PC-9 (cell line): ENCODE results near the gene MAML3. TPM values are rescaled to one million over a fixed set of nuclear protein-coding genes. Genes with fewer than 3 reads are reported as not detected.

Experiments
- BruUV-seq: library from RNA; stranded (reverse); fragments of 400-500 nt; replicated peaks from 2 replicates; lab custom pipeline; 2021; lab: Mats Ljungman, UMichigan
- CTCF ChIA-PET: fragments of 300-600 bp; sonication (Branson Sonifier 250); formaldehyde crosslinking; loops from one replicate; lab custom pipeline; 2022; ENCODE audit warnings: antibody characterized with exemption; lab: Charles Lee
- POLR2A ChIA-PET: fragments of 300-600 bp; sonication (Branson Sonifier 250); formaldehyde crosslinking; loops from one replicate; lab custom pipeline; 2022; ENCODE audit warnings: antibody characterized with exemption; ENCODE audit not compliant: unreplicated experiment; lab: Charles Lee
- DNase-seq, 2 experiments: peaks; one replicate each; pipeline versions ENCODE4 v3.0.0 to v3.0.0-alpha.2; 2015 to 2022; ENCODE audit warnings: mixed read lengths in 1 of 2
- H2AFZ ChIP-seq: fragments of 200-600 bp; sonication (generic); 2 replicates; pipeline ENCODE4 v1.8.1; 2017; ENCODE audit warnings: antibody characterized with exemption
- H3F3A ChIP-seq: fragments of 200-600 bp; sonication (generic); 2 replicates; pipeline ENCODE4 v1.8.1; 2017; ENCODE audit warnings: antibody characterized with exemption, mild to moderate bottlenecking, low read depth; ENCODE audit not compliant: insufficient read depth
- H3K27ac ChIP-seq: fragments of 200-600 bp; sonication (generic); 2 replicates; pipeline ENCODE4 v1.6.1; 2016; ENCODE audit warnings: mixed run types
- H3K27me3 ChIP-seq: fragments of 200-600 bp; sonication (generic); 2 replicates; pipeline ENCODE4 v1.6.1; 2016; ENCODE audit warnings: low read depth, mixed run types; ENCODE audit not compliant: insufficient read depth
- H3K36me3 ChIP-seq: fragments of 200-600 bp; sonication (generic); 2 replicates; pipeline ENCODE4 v1.6.1; 2016; ENCODE audit warnings: low read depth, mixed run types
- H3K4me1 ChIP-seq: fragments of 200-600 bp; sonication (generic); replicated peaks from 2 replicates; pipeline ENCODE4 v1.6.1; 2016; ENCODE audit warnings: mixed run types; ENCODE audit not compliant: insufficient read depth
- H3K4me2 ChIP-seq: fragments of 200-600 bp; sonication (generic); 2 replicates; pipeline ENCODE4 v1.6.1; 2017; ENCODE audit warnings: mixed run types
- H3K4me3 ChIP-seq: fragments of 200-600 bp; sonication (generic); 2 replicates; pipeline ENCODE4 v1.6.1; 2016; ENCODE audit warnings: mixed run types
- H3K79me2 ChIP-seq: fragments of 200-600 bp; sonication (generic); 2 replicates; pipeline ENCODE4 v1.6.1; 2017; ENCODE audit warnings: low read depth, mixed run types
- H3K9me2 ChIP-seq: fragments of 200-600 bp; sonication (generic); 2 replicates; pipeline ENCODE4 v1.8.1; 2017; ENCODE audit warnings: mild to moderate bottlenecking; ENCODE audit not compliant: insufficient read depth
- H3K9me3 ChIP-seq: fragments of 200-600 bp; sonication (generic); 2 replicates; pipeline ENCODE4 v1.8.1; 2016; ENCODE audit warnings: low read depth; ENCODE audit not compliant: insufficient read depth
- H4K20me1 ChIP-seq: fragments of 200-600 bp; sonication (generic); 2 replicates; pipeline ENCODE4 v1.8.1; 2017; ENCODE audit not compliant: insufficient read depth
- EZH2 ChIP-seq: fragments of 200-600 bp; sonication (generic); IDR thresholded peaks from 2 replicates; pipeline ENCODE4 v1.8.0; 2017; ENCODE audit warnings: antibody characterized with exemption, low read depth
- intact Hi-C: fragments of 100-400 bp; cut with micrococcal nuclease; formaldehyde crosslinking; loops from one replicate; pipeline ENCODE4 v1.10.0; 2022; ENCODE audit not compliant: unreplicated experiment
- total RNA-seq: library from RNA; stranded (reverse); gene quantifications from 2 replicates; pipeline ENCODE4 v1.2.3, GENCODE V29; 2021
- TF ChIP-seq, protein P1 (sequence below): fragments of 200-600 bp; sonication (generic); conservative IDR thresholded peaks from 2 replicates; pipeline ENCODE4 v1.6.1; 2017; ENCODE audit warnings: mixed run types, antibody characterized with exemption, mild to moderate bottlenecking, moderate library complexity

MAML3 gene
- total RNA-seq, 1 experiment from 2014 or later = 15.2 TPM

DNA sequence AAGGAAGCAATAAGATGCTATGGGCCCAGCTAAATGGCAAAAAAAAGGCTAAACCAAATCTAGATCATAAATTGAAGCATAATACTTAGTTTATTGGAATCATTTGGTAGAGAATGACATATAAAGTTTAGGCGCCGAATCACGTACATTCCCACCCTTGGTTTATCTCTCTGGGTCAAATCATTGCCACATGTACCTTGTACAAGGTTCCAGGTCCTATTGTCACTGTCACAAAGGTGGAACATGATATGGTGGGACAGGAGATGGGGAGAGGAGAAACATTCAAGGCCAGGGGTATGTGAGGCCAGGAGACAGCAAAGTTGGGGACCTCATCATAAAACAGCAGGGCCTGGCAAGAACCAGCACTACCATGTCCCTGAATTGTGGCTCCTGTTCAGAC is 13.4 kb downstream of the MAML3 start:
- Histone ChIP-seq H3K9me3 (no peaks in the 10 kb centered on the region), H3K27ac (peak overlapping the region; percentile 74), H3K4me3 (no peak overlapping the region), H3K79me2 (peaks cover 84% of the 10 kb centered on the region), H3F3A (peaks cover 44% of the 10 kb centered on the region), H2AFZ (no peak overlapping the region), H3K27me3 (no peaks in the 10 kb centered on the region), H3K9me2 (no peaks in the 10 kb centered on the region), H3K4me2 (peak overlapping the region; percentile 56; the same call in 1 of the 2 replicates), H3K36me3 (no peaks in the 10 kb centered on the region), H3K4me1 (peaks cover 68% of the 10 kb centered on the region), H4K20me1 (no peaks in the 10 kb centered on the region)
- ChIA-PET CTCF (no interaction called here), POLR2A (no interaction called here)
- BruUV-seq = no TSS peak
- no peak for DNase-seq
- TF ChIP-seq EZH2 = no peak
- TF ChIP-seq, protein P1, sequence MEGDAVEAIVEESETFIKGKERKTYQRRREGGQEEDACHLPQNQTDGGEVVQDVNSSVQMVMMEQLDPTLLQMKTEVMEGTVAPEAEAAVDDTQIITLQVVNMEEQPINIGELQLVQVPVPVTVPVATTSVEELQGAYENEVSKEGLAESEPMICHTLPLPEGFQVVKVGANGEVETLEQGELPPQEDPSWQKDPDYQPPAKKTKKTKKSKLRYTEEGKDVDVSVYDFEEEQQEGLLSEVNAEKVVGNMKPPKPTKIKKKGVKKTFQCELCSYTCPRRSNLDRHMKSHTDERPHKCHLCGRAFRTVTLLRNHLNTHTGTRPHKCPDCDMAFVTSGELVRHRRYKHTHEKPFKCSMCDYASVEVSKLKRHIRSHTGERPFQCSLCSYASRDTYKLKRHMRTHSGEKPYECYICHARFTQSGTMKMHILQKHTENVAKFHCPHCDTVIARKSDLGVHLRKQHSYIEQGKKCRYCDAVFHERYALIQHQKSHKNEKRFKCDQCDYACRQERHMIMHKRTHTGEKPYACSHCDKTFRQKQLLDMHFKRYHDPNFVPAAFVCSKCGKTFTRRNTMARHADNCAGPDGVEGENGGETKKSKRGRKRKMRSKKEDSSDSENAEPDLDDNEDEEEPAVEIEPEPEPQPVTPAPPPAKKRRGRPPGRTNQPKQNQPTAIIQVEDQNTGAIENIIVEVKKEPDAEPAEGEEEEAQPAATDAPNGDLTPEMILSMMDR = no peak
- intact Hi-C loops = no loop called here

DNA sequence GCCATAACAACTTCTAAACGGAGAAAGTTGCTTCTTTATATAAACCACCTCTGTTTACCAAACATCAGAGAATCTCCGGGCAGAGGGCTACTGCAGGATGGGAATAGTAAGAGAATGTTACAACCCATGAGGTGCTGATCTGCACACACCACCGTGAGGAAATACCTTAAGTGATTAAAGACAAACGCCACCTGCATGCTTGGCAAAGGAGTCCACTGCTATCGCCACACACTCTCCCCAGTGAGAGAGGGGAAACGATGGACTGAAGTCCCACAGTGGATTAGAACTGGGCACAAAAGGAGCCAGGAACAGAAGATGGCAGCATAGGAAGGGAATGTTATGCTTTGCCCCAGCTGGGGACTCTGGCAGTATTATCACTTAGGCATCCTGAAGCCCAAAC is 15.6 kb downstream of the MAML3 start:
- intact Hi-C loops = no loop called here
- Histone ChIP-seq H3K4me1 (peaks cover 88% of the 10 kb centered on the region), H3K27me3 (no peaks in the 10 kb centered on the region), H3K9me2 (no peaks in the 10 kb centered on the region), H3K27ac (peak overlapping the region; percentile 99), H3K4me2 (peak overlapping the region; percentile 86), H3K79me2 (peaks cover 84% of the 10 kb centered on the region), H3K36me3 (no peaks in the 10 kb centered on the region), H3K9me3 (no peaks in the 10 kb centered on the region), H2AFZ (no peak overlapping the region), H3K4me3 (peak overlapping the region; percentile 50), H4K20me1 (no peaks in the 10 kb centered on the region), H3F3A (peaks cover 52% of the 10 kb centered on the region)
- peak in 1 of 2 experiments; percentile 51 for DNase-seq
- ChIA-PET CTCF (no interaction called here), POLR2A (interaction anchor here (0.7 kb wide), 1 partner anchor 19 kb away, joined by 7 read pairs; no protein-coding TSS in a partner anchor)
- no TSS peak for BruUV-seq
- TF ChIP-seq, protein P1 = no peak
- no peak for TF ChIP-seq EZH2

DNA sequence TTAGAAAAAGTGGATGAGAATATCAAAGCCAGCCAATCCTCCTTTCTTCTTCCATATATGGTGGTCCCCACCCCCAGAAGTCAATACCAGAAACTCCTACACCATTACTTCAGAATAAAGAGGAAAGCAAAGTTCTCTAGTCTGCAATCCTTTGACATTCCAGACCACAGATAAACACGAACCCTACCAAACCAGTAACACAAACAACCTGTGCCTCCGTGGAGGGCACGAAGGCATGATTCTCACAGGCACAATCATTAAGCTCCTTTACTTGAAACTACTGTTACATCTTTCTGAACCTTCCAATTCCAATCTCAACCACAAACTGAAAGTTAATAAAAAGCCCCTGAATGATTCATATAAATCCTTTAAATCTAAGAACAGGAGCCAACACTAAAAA is 16.3 kb downstream of the MAML3 start:
- peak overlapping the region; percentile 50; the same call in 1 of the 2 replicates for H3K4me3 ChIP-seq
- no peaks in the 10 kb centered on the region for H3K36me3 ChIP-seq
- CTCF ChIA-PET = interaction anchor here (0.8 kb wide), 1 partner anchor 115 kb away, joined by 3 read pairs; no protein-coding TSS in a partner anchor
- no peaks in the 10 kb centered on the region for H3K9me2 ChIP-seq
- DNase-seq = peak in 1 of 2 experiments; percentile 84
- H3F3A ChIP-seq = peaks cover 59% of the 10 kb centered on the region
- H3K79me2 ChIP-seq = peaks cover 84% of the 10 kb centered on the region
- peaks cover 95% of the 10 kb centered on the region for H3K4me1 ChIP-seq
- no peak for TF ChIP-seq EZH2
- TF ChIP-seq, protein P1 = no peak
- BruUV-seq = no TSS peak
- H3K27me3 ChIP-seq = no peaks in the 10 kb centered on the region
- H3K4me2 ChIP-seq = peak overlapping the region; percentile 86
- intact Hi-C loops = loop anchor here (1.0 kb wide), 2 partner anchors 14 to 40 kb away; no protein-coding TSS in a partner anchor
- peak overlapping the region; percentile 99 for H3K27ac ChIP-seq
- H4K20me1 ChIP-seq = no peaks in the 10 kb centered on the region
- no peak overlapping the region for H2AFZ ChIP-seq
- H3K9me3 ChIP-seq = no peaks in the 10 kb centered on the region
- POLR2A ChIA-PET = interaction anchor here (0.7 kb wide), 1 partner anchor 18 kb away, joined by 7 read pairs; no protein-coding TSS in a partner anchor
